HepG2 (cell line): ENCODE measurements around the gene CSTPP1. TPM values are rescaled to one million over a fixed set of nuclear protein-coding genes. Genes with fewer than 3 reads are reported as not detected.

Experiments used
- ATAD3A ChIP-seq: sonication (generic); formaldehyde crosslinking; IDR thresholded peaks from 2 replicates; pipeline ENCODE4 v1.4.0; 2020; ENCODE audit warnings: missing genetic modification reagents
- CENPX ChIP-seq: sonication (generic); formaldehyde crosslinking; IDR thresholded peaks from 2 replicates; pipeline ENCODE4 v1.9.0; 2021; ENCODE audit warnings: mild to moderate bottlenecking, missing genetic modification reagents, moderate library complexity
- EP300 ChIP-seq, 3 experiments: sonication (generic) in 1 of 3; formaldehyde crosslinking in 1 of 3; IDR thresholded peaks; 2 replicates each; pipeline versions ENCODE4 v1.5.1 to v1.6.1; 2011 to 2020; ENCODE audit warnings: low read depth in 2 of 3, low read length in 2 of 3, borderline replicate concordance in 1 of 3, improper control_type of control experiment in 1 of 3, mild to moderate bottlenecking in 1 of 3, missing genetic modification reagents in 1 of 3, moderate library complexity in 1 of 3
- HNRNPH1 ChIP-seq: fragments of 200-400 bp; formaldehyde crosslinking; optimal IDR thresholded peaks from 2 replicates; pipeline ENCODE3; 2017; ENCODE audit warnings: mild to moderate bottlenecking, low read depth, low read length
- MTA3 ChIP-seq: sonication (generic); formaldehyde crosslinking; IDR thresholded peaks from 2 replicates; pipeline ENCODE4 v1.4.0; 2020; ENCODE audit warnings: missing genetic modification reagents
- SIX1 ChIP-seq: sonication (generic); formaldehyde crosslinking; IDR thresholded peaks from 2 replicates; pipeline ENCODE4 v1.4.0; 2020; ENCODE audit warnings: missing genetic modification reagents, borderline replicate concordance
- ZNF761 ChIP-seq: sonication (generic); formaldehyde crosslinking; conservative IDR thresholded peaks from 2 replicates; pipeline ENCODE4 v1.4.0; 2020; ENCODE audit warnings: mild to moderate bottlenecking, missing genetic modification reagents
- polyA plus RNA-seq, 8 experiments: library from polyadenylated mRNA; depleted of rRNA in 3 of 8; stranded (reverse) in 7 of 8; unstranded in 1 of 8; fragments of >200 nt; fragmentation: Illumina TruSeq in 4 of 8; extraction: Trizol in 4 of 8; gene quantifications; 2 replicates each; pipeline versions ENCODE4 v1.2.1 to v1.2.3, GENCODE V29; 2011 to 2016; ENCODE audit warnings: low read depth in 4 of 8, missing spikeins in 1 of 8, mixed read lengths in 1 of 8; ENCODE audit not compliant: insufficient read depth in 1 of 8
- total RNA-seq, 5 experiments: library from RNA; depleted of rRNA; stranded (reverse); fragments of >200 nt; fragmentation: Illumina TruSeq; extraction: Trizol; gene quantifications; 2 replicates each; pipeline ENCODE4 v1.2.3, GENCODE V29; 2016; ENCODE audit warnings: low read depth in 1 of 5
- TF ChIP-seq, protein P1 (sequence below): sonication (generic); formaldehyde crosslinking; IDR thresholded peaks from 2 replicates; pipeline ENCODE4 v1.4.0; 2020; ENCODE audit warnings: missing genetic modification reagents
- TF ChIP-seq, protein P2 (sequence below): sonication (generic); formaldehyde crosslinking; IDR thresholded peaks from 2 replicates; pipeline ENCODE4 v1.4.0; 2020; ENCODE audit warnings: missing genetic modification reagents, borderline replicate concordance
- TF ChIP-seq, protein P3 (sequence below): sonication (generic); formaldehyde crosslinking; IDR thresholded peaks from 2 replicates; pipeline ENCODE4 v1.4.0; 2020; ENCODE audit warnings: missing genetic modification reagents
- TF ChIP-seq, protein P4 (sequence below): sonication (generic); formaldehyde crosslinking; IDR thresholded peaks from 2 replicates; pipeline ENCODE4 v1.8.0; 2022; ENCODE audit warnings: low read depth, missing genetic modification reagents

Gene CSTPP1
- total and polyA plus RNA-seq, 2 of the 13 experiments (the other 11 are each of a cell fraction or from before 2014, with no cell fraction given) = 12.3 to 14.6 TPM

DNA sequence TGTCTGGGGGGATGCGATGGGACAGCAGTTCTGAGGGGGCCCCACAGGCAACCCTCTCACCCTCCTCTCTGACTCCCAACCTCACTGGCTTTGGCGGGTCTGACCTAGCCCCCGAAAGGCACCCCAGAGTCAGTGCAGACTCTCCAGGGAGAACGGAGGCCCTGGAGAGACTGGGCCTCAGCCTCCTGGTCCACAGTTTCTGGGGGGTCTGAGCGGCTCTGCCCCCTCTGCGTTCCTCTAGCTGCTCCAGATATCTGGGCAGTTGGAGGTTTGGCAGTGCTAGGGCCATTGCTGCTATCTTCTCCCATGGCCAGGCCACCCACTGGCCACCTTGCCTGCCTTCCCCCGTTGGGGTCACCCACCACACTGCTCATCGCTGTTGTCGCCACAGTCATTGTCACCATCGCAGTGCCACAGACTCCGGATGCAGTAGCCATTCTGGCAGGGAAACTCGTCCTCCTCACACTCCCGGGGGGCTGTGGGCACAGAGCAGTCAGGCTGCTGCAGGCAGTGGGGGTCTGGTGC lies 37.0 kb upstream of the CSTPP1 start (continued):
- TF ChIP-seq, protein P1, sequence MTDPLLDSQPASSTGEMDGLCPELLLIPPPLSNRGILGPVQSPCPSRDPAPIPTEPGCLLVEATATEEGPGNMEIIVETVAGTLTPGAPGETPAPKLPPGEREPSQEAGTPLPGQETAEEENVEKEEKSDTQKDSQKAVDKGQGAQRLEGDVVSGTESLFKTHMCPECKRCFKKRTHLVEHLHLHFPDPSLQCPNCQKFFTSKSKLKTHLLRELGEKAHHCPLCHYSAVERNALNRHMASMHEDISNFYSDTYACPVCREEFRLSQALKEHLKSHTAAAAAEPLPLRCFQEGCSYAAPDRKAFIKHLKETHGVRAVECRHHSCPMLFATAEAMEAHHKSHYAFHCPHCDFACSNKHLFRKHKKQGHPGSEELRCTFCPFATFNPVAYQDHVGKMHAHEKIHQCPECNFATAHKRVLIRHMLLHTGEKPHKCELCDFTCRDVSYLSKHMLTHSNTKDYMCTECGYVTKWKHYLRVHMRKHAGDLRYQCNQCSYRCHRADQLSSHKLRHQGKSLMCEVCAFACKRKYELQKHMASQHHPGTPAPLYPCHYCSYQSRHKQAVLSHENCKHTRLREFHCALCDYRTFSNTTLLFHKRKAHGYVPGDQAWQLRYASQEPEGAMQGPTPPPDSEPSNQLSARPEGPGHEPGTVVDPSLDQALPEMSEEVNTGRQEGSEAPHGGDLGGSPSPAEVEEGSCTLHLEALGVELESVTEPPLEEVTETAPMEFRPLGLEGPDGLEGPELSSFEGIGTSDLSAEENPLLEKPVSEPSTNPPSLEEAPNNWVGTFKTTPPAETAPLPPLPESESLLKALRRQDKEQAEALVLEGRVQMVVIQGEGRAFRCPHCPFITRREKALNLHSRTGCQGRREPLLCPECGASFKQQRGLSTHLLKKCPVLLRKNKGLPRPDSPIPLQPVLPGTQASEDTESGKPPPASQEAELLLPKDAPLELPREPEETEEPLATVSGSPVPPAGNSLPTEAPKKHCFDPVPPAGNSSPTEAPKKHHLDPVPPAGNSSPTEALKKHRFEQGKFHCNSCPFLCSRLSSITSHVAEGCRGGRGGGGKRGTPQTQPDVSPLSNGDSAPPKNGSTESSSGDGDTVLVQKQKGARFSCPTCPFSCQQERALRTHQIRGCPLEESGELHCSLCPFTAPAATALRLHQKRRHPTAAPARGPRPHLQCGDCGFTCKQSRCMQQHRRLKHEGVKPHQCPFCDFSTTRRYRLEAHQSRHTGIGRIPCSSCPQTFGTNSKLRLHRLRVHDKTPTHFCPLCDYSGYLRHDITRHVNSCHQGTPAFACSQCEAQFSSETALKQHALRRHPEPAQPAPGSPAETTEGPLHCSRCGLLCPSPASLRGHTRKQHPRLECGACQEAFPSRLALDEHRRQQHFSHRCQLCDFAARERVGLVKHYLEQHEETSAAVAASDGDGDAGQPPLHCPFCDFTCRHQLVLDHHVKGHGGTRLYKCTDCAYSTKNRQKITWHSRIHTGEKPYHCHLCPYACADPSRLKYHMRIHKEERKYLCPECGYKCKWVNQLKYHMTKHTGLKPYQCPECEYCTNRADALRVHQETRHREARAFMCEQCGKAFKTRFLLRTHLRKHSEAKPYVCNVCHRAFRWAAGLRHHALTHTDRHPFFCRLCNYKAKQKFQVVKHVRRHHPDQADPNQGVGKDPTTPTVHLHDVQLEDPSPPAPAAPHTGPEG (CRISPR knock-in tag) = no peak
- TF ChIP-seq MTA3 (CRISPR knock-in tag) (no peak), SIX1 (CRISPR knock-in tag) (no peak), EP300 (IDR thresholded peaks at IDR 0.05; ENCODE audit: low read depth in 2 of 2, low read length in 2 of 2) (no peak), EP300 (CRISPR knock-in tag; IDR thresholded peaks at IDR 0.05; ENCODE audit: borderline replicate concordance) (no peak), HNRNPH1 (no peak), CENPX (CRISPR knock-in tag) (no peak), ZNF761 (CRISPR knock-in tag) (no peak), ATAD3A (CRISPR knock-in tag) (no peak)
- TF ChIP-seq, protein P2, sequence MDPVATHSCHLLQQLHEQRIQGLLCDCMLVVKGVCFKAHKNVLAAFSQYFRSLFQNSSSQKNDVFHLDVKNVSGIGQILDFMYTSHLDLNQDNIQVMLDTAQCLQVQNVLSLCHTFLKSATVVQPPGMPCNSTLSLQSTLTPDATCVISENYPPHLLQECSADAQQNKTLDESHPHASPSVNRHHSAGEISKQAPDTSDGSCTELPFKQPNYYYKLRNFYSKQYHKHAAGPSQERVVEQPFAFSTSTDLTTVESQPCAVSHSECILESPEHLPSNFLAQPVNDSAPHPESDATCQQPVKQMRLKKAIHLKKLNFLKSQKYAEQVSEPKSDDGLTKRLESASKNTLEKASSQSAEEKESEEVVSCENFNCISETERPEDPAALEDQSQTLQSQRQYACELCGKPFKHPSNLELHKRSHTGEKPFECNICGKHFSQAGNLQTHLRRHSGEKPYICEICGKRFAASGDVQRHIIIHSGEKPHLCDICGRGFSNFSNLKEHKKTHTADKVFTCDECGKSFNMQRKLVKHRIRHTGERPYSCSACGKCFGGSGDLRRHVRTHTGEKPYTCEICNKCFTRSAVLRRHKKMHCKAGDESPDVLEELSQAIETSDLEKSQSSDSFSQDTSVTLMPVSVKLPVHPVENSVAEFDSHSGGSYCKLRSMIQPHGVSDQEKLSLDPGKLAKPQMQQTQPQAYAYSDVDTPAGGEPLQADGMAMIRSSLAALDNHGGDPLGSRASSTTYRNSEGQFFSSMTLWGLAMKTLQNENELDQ (CRISPR knock-in tag) = no peak
- TF ChIP-seq, protein P3, sequence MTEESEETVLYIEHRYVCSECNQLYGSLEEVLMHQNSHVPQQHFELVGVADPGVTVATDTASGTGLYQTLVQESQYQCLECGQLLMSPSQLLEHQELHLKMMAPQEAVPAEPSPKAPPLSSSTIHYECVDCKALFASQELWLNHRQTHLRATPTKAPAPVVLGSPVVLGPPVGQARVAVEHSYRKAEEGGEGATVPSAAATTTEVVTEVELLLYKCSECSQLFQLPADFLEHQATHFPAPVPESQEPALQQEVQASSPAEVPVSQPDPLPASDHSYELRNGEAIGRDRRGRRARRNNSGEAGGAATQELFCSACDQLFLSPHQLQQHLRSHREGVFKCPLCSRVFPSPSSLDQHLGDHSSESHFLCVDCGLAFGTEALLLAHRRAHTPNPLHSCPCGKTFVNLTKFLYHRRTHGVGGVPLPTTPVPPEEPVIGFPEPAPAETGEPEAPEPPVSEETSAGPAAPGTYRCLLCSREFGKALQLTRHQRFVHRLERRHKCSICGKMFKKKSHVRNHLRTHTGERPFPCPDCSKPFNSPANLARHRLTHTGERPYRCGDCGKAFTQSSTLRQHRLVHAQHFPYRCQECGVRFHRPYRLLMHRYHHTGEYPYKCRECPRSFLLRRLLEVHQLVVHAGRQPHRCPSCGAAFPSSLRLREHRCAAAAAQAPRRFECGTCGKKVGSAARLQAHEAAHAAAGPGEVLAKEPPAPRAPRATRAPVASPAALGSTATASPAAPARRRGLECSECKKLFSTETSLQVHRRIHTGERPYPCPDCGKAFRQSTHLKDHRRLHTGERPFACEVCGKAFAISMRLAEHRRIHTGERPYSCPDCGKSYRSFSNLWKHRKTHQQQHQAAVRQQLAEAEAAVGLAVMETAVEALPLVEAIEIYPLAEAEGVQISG (CRISPR knock-in tag) = no peak
- TF ChIP-seq, protein P4, sequence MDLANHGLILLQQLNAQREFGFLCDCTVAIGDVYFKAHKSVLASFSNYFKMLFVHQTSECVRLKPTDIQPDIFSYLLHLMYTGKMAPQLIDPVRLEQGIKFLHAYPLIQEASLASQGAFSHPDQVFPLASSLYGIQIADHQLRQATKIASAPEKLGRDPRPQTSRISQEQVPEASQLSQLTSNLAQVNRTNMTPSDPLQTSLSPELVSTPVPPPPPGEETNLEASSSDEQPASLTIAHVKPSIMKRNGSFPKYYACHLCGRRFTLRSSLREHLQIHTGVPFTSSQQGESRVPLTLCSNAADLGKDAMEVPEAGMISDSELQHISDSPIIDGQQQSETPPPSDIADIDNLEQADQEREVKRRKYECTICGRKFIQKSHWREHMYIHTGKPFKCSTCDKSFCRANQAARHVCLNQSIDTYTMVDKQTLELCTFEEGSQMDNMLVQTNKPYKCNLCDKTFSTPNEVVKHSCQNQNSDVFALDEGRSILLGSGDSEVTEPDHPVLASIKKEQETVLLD (CRISPR knock-in tag) = no peak
